Activated CD4-positive, alpha-beta T cell treated with anti-CD3 and anti-CD28 coated beads, Interleukin-2, amount 50 U/mL, for 1 hour (primary cell): ENCODE results near the gene WDR91.

Experiments used
- DNase-seq: peaks from one replicate; pipeline ENCODE4 v3.0.0-alpha.2; 2020

The WDR91 gene

GRCh38 chr7:135195968-135196629 is 15.2 kb downstream of the WDR91 start:
- DNase-seq: no peak

GRCh38 chr7:135195156-135195555 is 16.2 kb downstream of the WDR91 start:
- no peak for DNase-seq

- no peak for DNase-seq
Measured at GRCh38 chr7:135194494-135195095, 16.7 kb downstream of the WDR91 start.

DNA sequence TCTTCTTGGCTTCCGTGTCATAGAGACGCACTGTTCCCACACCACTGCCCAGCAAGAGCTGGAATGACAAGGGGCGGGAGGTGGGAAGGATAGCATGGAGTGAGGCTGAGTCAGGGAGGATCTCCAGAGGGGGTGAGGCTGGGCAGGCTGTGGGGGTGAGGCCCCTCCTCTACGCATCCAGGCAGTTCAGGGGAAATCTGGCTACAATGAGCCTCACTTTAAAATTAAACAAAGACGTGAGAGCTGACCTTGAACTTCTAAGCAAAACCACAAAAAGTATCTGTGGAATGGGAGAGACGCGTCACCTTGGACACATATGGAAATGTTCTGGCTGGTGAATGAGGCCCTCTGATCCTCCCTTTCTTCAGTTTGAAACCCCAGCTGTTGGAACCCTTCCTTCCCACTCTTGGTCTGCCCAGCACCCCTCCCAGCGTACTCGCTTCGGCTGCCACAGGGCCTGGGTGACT is 17.7 kb downstream of the WDR91 start:
- DNase-seq: no peak

GRCh38 chr7:135192914-135193536 is 18.3 kb downstream of the WDR91 start:
- DNase-seq: no peak

GRCh38 chr7:135190703-135191102 is 20.6 kb downstream of the WDR91 start:
- DNase-seq: no peak

DNA sequence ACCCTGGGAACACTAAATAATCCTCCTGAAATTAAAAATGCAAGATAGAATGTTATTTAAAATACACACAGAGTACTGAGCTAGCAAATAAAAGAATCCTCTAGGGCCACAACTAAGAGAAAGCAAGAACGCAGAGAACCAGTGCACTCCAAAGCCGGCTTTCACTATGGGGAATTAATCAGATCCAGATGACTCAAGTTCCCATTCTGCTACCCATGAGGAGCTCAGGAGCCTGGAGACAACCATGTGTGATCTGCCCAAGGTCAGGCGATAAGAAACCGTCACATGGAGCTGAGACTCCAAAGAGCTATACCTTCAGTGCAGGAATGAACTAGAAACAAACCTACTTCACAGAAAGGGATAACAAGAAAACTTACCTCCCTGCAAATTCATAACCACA is 21.4 kb downstream of the WDR91 start:
- no peak for DNase-seq

GRCh38 chr7:135189221-135189662 is 22.1 kb downstream of the WDR91 start:
- no peak for DNase-seq

GRCh38 chr7:135188298-135188984 is 22.9 kb downstream of the WDR91 start:
- no peak for DNase-seq

DNA sequence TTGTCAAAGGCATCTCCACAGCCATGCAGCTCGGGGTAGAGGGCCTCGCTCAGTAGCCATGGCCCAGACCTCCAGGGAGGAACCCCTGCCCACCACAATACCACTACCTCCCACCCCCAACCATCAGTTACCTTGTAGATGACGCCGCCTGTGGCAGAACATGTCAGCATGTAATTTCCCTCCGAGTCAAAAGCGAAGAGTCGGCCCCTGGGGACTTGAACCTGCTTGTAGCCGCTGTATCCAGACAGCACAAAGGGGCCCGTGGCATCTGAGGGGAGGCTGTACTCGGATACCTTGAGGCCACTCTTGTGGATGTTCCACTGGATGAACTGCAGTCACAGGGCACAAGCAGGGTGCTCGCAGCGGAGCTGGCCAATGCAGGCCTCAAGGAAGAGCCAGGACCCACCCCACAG is 24.5 kb downstream of the WDR91 start:
- DNase-seq: no peak

GRCh38 chr7:135186261-135186540 is 25.1 kb downstream of the WDR91 start:
- no peak for DNase-seq

GRCh38 chr7:135185471-135186260 is 25.7 kb downstream of the WDR91 start:
- DNase-seq: no peak

- DNase-seq: no peak
Measured at GRCh38 chr7:135184254-135184841, 27.0 kb downstream of the WDR91 start.

- no peak for DNase-seq
Measured at GRCh38 chr7:135183478-135183877, 27.8 kb downstream of the WDR91 start.

DNA sequence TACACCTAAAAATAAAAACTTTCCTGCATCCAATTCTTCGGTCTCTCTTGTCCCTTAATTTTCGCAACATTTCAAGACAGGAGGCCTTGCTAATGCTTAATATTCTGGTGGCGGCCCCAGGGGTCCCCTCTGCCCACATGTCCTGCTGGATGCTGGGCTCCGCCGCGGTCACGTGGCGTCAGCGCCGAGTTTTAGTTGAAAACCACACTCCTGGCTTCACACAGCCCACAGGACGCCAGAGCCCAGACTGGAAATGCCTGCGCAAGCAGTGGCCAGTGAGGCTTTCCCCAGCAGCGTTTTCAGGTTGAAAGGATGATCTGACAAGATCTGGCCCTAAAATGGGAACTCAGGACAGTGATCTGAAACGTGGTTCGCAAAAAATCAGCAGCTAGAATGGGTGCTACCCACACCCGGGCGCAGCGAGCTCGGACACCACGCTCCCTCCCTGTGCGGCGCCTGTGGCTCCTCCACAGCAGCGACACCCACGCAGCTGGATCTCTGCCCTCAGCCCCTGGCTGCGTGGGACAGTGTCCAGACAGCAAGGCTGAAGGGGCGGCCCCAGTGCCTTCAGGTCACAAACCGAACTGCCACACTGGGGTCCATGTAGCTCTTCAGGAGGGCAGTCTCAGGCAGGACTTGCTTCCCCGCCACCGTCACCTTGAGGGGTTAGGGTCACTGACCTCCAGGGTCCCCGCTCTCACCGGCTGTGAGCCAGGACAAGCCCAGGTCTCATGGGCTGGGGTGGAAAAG is 29.2 kb downstream of the WDR91 start:
- no peak for DNase-seq

DNA sequence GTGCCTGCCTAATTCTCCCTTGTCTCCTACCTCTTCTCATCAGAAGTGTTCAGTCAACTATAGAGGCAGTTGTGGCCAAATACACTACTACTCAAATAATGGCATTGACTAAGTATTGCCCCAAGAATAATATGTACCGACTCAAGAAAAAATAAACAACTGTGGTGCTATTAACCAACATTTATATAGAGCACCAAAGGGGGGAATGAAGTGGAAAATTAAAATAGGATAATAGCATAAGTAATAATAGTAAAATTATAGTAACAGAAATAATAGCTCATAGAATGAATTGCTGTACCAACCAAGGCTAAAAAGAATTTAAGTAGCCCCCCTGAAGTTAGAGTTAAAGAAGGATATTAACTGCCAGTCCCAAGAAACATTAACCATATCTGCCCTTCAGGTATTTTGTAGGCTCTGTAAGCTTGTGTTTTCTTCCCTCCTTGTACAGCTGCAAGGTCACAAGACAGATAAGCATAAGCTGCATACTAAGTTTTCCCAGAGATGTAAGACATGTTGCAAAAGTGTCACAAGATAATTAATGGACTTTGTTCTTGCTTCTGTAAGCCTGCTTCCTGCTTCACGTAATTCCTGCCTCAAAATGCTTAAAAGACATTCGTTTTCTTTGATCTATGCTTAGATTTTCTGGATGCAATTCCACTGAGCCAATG is 29.9 kb downstream of the WDR91 start:
- DNase-seq: no peak

GRCh38 chr7:135180122-135180521 is 31.2 kb downstream of the WDR91 start:
- no peak for DNase-seq

DNA sequence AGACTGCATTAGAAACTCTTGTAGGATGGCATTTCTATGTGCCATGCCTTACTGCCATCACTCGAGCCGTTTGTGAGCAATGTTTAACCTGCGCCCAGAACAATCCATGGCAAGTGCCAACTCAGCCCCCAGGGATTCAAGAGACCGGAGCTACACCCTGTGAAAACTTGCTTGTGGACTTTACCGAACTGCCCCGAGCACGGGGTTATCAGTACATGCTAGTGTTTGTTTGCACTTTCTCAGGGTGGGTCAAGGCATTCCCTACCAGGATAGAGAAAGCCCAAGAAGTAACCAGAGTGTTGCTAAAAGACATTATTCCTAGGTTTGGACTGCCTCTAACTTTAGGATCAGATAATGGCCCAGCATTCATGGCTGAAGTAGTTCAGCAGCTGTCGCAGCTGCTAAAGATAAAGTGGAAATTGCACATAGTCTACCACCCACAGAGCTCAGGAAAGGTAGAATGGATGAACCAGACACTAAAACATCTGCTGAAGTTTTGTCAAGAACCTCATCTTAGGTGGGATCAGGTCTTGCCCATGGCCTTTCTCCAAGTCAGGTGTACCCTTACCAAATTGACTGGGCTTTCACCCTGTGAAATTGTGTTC is 31.9 kb downstream of the WDR91 start:
- no peak for DNase-seq

- no peak for DNase-seq
Measured at GRCh38 chr7:135178364-135178763, 33.0 kb downstream of the WDR91 start.

DNA sequence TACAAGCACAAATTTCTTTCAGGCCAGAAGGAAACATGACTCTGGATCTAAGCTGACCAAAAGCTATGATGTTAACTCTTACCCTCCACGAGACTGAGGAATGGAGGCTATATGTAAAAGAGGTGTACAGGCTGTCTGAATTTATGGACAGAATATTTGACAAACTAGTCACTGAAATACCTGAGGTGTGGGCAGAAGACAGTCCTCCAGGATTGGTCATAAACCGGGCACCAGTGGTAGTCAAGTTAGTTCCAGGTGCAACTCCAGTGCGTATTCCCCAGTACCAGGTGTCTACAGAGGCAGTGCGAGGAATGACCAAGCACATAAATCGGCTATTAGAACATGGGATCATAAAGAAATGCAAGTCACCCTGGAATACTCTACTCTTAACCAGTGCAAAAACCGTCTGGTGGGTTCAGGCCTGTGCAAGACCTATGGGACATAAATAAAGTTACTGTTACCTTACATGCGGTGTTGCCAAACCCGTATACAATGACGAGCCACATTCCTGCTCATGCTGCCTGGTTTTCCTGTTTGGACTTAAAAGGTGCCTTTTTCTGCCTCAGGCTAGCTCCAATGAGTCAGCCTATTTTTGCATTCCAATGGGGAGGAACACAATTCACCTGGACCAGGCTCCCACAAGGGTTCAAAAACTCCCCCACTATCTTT is 34.2 kb downstream of the WDR91 start:
- DNase-seq: no peak
